Nucleus accumbens (tissue), 56 donors: Measurements from ENCODE around the gene SLC6A3.
"Not testable (repeated sequence)": the region's sequence is repeated elsewhere in the genome, so short reads cannot be mapped to it uniquely, and the experiment has no call there.

Experiments used
- DNase-seq, 56 donors: peaks; one replicate each; lab custom pipeline; 2025; lab: John Stamatoyannopoulos, UW

Gene SLC6A3

DNA sequence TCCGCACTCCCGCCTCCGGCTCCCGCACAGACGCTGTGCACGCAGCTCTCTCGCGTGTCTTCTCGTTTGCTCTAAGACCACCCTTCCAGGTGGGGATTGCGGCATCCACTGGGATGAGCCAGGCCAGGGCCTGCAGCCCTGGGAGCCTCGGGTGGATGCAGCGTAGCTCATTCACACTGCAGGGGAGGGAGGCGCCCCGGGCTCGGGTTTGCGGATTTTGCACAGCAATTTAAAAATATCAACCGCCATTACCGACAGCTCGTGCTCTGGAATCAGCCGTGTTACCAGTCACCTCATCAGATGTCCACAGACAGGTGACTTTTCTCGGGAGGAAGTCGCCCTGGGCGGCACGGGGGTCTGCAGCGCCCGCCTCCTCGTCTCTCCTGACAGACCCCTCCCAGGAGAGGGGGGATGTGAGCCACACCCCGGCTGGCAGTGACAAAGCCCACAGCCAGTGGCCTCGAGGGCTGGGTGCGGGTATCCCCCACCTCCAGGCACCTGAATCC lies 20.8 kb upstream of the SLC6A3 start:
- DNase-seq, result no peak

DNA sequence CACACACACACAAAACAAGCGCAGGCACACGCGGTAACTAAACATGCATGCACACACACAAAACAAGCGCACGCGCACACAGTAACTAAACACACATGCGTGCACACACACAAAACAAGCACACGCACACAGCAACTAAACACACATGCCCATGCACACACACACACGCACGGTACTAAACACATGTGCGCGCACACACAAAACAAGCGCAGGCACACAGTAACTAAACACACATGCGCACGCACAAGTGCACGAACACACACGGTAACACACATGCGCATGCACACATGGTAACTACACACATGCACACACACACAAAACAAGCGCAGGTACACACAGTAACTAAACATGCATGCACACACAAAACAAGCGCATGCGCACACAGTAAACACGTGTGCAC lies 19.9 kb upstream of the SLC6A3 start:
- DNase-seq, result no peak

DNA sequence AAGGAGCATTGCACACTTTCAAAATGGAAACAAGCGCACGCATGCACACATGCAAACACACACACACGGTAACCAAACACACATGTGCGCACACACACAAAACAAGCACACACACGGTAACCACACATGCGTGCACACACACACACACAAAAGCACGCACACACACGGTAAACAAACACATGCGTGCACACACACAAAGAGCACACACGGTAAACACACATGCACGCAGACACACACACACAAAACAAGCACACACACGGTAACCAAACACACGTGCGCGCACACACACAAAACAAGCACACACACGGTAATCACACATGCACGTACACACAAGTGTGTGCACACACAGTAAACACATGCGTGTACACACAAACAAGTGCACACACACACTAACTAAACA lies 19.3 kb upstream of the SLC6A3 start:
- no peak for DNase-seq

DNA sequence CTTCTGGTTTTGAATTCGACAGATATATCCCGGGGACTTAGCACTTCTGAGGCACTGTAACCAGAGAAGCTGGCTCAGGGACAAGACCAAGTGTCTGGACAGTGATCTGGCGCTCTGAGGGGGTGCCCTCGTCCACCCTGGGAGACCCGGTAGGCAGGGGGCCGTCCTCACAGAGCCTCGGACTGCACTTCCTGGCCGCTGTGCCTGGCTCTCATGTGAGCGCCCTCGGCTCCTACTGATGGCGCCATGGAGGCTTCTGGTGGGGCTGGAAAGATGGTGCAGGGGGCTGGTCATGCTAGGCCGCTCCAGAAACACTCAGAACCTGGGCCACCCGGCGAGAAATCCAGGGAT lies 18.8 kb upstream of the SLC6A3 start:
- no peak for DNase-seq

DNA sequence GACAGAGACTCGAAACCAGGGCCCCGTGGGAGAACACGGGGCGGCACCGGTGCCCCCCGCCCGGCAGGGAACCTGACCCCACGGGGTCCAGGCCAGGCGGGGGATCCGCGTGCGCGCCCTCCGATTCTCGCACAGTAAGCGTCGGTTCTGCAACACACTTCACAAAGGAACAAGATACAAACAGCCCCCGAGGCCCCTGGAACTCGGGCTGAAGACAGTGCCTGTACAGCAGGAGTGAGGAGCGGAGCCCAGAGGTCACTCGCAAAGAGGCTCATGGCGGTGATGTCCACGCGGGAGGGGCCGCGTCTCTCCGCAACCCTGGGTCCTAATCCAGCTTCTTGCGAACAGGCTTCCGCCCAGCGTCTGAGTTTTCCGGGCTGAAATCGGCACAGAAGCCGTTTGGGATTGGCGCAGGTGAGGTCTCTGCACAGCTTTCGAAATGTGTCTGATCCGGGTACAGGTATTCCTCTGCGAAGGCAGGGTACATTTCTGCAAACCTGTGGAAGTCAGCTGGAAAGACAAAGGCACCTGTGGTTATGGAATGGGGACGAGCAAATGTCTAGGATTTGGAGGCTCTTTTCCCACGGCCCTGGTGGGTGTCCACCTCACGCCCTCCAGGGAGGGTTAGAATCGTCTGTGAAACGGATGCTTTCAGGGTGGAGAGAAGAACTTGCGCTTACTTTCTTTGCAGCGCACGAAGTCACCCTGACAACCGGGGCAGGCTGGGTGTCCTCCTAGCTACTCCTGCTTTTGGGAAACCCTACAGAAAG lies 18.3 kb upstream of the SLC6A3 start:
- no peak for DNase-seq

DNA sequence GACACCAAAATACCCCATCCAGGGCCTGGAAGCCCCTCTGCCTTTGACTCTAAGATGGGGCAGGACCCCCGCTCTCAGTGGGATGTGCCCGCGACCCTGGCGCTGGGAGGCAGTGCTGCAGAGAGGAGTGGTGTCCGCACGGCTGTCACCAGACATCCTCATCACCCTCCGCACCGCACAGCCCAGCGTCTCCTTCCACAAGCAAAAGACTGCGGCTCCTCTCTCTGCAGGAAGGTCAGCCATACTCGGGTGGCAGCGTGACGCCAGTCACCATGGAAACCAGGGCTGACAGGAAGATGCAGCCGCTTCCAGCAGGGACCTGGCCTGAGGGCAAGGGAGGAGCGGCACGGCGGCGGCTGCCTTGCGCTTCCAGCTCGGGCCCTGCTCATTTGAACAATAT lies 17.1 kb upstream of the SLC6A3 start:
- DNase-seq, result no peak

DNA sequence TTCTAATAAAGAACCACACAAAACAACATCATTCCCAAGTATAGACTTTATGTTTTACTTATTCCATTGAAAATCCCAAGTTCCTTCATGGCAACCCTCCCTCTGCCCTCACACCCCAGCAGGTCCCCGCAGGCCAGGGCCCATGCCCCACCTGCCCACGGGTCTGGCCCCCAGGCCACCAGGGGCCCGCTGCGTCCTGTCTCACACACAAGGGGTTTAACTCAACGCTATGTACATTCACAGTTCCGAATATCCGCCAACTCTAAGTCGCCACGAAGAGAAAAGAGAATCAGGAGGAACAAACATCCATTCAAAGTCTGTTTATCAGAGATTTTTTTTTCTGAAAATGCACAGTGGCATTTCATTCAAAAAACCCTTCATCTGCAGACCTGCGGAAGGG lies 16.2 kb upstream of the SLC6A3 start:
- no peak for DNase-seq

DNA sequence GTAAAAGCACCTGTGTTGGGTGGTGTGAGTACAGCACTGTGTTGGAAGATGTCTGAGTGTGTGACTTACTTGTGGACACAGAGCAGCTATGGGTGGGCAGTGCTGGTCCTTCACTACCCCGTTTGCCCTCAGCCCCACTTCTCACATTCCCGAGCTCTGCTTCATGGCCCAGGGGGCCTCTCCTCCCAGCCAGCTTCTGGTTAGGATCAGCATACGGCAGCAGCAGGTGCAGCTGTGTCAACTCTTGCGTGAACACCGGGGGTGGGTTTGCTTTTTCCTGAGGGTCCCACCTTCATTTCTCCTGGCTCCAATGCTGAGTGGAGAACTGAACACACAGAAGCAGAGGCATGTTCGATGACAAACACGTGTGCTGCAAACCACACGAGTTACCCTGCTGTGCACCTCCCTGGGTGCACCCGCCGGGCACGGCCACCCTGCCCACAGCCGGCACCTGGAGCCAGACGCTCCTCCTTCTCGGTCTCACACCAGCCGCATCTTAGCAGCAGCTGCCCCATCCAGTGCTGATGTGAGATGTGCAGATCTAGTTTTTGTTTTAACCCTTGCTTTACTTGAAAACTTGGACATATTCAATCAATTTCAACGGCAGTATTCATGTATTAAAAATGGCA lies 14.9 kb upstream of the SLC6A3 start:
- no peak for DNase-seq

DNA sequence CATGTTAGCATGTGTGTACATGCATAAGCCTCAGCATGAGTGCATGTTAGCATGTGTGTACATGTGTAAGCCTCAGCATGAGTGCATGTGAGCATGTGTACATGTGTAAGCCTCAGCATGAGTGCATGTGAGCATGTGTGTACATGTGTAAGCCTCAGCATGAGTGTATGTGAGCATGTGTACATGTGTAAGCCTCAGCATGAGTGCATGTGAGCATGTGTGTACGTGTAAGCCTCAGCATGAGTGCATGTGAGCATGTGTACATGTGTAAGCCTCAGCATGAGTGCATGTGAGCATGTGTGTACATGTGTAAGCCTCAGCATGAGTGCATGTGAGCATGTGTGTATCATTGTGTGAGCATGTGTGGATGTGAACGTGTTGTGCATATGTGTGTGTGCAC lies 14.2 kb upstream of the SLC6A3 start:
- not testable (repeated sequence) for DNase-seq

DNA sequence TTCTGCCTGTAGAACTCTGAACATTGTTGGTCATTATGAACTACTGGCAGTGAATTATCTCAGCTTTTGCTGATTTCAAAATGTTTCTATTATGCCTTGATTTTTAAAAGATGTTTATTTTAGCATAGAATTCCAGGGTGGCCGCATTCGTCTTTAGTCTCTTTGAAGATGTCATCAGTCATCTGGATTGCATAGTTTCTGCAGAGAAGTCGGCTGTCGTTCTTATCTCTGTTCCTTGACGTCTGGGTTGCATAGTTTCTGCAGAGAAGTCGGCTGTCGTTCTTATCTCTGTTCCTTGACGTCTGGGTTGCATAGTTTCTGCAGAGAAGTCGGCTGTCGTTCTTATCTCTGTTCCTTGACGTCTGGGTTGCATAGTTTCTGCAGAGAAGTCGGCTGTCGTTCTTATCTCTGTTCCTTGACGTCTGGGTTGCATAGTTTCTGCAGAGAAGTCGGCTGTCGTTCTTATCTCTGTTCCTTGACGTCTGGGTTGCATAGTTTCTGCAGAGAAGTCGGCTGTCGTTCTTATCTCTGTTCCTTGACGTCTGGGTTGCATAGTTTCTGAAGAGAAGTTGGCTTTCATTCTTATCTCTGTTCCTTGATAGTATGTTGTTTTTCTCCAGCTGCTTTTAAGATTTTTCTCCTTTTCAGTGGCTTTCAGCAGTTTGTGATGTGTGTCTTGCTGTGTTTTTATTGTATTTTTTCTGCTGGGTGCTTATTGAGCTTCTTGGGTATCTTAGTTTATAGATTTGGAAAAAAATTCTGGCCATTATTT lies 11.1 kb upstream of the SLC6A3 start:
- not testable (repeated sequence) for DNase-seq

DNA sequence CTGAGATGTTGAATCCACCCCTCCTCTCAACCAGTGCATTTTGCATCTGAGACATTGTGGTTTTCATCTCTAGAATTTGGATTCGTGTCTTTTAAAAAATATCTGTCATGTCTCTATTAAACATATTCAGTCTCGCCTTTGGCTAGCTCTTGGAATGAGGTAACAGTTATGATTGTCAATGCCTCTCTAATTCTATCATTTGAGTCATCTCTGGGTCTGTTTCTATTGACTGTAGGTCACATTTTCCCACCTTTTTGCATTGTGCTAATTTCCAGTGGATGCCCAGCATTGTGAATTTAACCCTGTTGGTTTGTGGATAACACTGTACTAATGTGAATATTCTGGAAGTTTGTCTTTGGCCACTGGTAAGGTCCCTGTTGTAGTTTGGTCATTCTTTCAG lies 8.4 kb upstream of the SLC6A3 start:
- DNase-seq, result no peak

DNA sequence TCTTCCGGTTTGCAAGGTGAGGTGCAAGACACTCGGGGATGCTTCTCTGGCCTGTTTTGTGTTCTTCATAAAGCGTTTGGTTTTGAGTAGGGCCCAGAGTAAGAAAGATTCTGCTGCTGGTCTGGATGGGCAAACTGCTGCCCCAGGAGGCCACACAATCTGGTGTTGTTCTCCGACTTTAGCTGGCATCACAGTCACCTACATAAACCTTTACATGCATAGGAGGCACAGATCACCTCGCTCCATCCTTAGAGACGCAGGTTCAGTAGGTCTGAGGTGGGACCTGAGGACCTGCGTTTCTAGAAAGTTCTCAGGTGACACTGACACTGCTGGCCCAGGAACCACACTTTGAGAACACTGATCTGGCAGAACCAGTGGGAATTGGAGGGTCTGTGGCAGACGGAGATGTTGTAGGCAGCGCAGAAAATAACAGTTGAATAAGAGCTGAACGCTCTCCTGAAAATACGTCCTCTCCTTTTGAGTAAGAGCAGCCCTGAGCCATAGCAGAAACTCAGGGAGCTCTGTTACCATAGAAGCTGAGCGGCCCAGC lies 3.9 kb upstream of the SLC6A3 start:
- DNase-seq, result no peak

DNA sequence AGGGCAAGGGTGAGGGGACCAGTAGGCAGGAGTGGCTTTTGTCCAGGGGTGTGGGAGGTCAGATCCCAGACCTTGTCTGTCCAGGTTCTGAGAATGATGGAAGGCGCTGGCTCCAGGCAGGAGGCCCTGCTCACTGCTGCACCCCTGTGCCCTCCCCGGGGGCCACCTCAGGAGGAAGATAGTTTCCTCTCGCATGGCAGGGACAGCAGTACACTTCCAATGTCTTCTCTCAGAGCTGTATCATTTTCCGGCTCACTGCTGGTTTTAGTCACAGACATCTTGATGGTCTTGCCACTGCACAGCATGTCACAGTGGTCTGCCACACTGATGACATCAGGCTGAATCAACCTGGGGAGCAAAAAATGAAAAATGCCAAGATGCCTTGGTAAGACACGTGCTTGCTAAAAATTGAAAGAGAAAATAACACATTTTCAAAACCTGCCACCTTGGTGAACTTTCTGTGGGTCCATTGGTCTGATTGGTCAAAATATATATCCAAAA lies 3.3 kb upstream of the SLC6A3 start:
- DNase-seq, result no peak

DNA sequence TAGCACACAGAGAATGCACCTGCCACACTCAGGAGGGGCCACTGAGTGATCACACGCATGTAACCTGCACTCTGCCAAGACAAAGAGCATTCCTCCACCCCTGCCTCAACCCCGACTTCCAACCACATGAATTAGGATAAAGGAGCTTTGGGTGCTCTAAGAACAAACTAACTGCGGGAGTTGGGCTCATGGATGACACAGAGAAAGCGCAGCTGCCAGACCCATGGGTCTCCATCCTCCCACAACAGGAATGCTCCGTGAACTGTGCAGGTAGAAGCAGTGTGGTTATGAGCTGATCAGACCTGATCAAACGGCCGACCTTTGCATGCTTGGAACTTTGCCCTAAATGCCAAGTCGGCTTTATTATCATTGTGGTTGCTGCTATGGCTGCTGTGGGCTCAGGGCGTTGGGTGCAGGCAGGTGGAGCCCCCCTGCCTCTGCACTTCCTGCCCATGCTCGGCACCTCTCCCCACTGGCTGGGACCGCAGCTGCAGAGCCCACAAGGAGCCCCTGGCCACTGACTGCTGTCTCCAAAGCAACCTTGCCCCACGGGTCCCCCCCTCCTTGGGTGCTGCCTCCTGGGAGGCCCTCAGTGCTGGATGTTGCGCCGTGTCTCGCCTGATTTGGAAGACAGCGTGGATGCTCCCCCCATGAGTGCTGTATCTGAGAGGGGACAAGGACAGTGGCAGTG lies 2.6 kb upstream of the SLC6A3 start:
- no peak for DNase-seq

DNA sequence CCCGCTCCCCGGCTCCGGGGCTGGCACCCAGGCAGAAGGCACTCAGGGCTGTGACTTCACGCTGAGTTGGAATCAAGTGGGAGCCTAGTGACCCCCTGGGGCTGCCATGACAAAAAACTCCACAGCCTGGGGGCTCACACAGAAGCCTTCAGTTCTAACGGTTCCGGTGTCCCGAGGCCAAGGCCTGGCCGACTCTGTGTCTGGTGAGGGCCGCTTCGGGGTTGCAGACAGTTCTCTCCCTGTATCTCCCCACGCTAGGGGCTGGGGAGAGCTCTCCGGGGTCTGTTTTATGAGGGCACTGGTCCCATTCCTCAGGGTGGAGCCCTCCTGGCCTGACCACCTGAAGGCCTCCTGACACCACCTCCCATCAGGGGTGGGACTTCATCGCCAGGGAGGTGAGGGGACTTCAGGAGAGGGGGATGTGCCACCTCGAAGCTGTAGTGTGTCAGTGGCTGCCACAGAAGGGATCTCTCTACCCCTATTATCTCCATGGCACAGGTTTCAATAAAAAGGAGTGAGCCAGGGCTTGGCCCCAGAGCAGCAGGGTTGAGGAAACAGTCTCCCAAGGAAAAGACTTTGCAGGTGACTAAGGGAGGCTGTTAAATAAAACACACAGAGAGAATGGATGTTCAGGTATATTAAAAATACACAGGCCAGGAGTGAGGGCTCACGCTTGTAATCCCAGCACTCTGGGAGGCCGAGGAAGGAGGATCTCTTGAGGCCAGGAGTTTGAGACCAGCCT lies 1.5 kb upstream of the SLC6A3 start:
- DNase-seq, result no peak

DNA sequence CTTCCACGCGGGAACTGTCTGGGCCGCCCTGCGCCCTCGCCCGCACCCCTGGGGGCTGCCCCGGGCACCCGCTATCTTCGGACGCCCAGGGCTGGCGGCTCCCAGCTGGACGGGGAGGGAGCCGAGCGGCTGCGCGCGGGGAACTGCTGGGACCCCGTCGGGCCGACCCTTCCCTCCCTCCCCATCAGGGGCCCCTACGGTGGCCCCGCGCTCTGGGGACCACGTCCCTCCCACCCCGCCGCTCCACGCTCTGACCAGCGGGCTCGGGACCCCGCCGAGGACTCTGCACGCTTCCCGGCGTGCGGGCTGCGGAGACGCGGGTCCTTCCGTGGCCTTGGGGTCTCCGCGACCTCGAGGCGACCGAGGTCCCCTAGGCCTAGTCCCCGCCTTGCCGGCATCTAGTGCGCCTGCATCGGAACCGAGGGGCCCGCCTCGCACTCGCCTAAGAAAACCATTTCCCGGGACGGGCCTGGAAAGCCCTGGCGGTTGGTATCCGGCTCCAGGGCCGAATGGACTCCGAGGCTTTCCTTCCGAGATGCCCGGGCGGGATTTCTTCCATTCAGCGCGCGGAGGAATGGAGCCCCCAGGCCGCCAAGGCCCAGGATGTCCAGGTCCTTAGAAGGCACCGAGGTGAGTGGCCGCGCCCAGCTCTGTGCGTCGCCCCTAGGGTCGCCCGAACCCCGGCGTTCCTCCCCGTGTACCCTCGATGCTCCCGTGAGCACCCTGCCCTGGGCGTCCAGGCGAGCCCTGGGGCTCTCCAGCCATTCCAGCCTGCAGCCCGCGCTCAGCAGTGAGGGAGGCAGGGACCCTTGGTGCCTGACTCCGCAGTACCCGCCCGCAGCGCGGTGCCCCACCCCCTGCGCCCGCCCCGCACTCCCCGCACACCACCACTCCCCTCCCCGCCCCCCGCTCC lies 705 bp upstream of the SLC6A3 start:
- no peak for DNase-seq

DNA sequence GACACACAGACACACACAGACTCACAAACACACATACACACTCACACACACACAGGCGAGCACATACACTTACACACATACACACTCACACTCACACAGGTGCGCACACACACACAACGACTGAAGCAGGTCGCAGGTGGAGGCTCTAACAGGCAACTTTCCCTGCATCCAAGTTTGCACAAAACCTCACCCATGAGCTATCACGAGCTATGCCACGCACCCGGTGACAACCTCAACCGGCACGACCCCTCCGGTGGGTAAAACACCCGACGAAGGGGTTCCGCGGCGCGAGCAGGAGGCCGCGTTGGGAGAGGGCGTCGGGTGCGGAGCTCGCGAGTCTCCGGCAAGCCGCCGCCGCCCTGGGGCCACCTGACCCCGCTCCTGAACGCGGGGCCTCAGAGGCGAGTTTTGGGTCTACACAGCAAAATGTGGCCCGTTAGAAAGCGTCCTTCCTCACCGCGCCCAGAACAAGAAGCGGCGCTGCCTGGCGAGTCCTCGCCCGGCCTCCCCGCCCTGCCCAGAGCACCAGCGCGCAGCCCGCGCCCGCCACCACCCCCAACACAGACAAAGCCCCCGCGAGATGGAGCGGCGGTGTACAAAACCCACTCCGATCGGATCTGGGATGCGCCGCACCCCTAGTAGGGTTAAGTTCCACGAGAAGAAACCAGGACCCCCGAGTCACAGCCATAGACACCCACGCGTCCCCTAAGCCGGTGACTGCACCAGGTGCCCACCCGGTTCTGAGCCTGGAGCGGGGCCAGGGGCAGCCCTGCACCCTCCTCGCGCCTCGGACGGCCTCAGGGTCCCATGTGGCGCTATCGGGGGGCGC lies 665 bp downstream of the SLC6A3 start:
- no peak for DNase-seq

DNA sequence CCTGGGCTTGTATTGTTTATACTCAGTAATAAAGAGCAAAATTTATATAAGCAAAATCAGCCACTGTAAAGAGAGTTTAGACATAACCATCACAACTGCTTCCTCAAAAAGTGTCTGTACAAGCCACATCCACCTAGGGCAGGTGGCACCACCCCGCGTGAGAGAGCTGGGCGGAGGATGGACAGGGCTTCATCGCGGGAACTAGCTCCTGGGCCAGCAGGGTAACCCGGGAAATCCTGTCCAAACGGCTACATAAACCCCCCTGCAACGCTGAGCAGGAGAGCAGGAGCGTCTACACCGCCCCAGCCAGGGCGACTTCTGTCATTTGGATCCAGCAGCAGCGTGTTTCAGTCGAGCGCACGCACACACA lies 1.3 kb downstream of the SLC6A3 start:
- no peak for DNase-seq
